HuH-7.5 (cell line): Measurements from ENCODE around the gene UROC1.
A peak's percentile ranks its signal among the peaks of the same experiment; 100 is the strongest.

Source experiments
- DNase-seq: peaks from one replicate; pipeline ENCODE4 v3.0.0; 2011; ENCODE audit warnings: low spot score

UROC1 gene

GRCh38 chr3:126494970-126495230 lies 22.7 kb downstream of the UROC1 start:
- no peak for DNase-seq

GRCh38 chr3:126494204-126494969 lies 23.2 kb downstream of the UROC1 start:
- no peak for DNase-seq

- no peak for DNase-seq
Measured at GRCh38 chr3:126493739-126494138, 23.8 kb downstream of the UROC1 start.

GRCh38 chr3:126493051-126493450 lies 24.5 kb downstream of the UROC1 start:
- no peak for DNase-seq

- DNase-seq: no peak
Measured at GRCh38 chr3:126491221-126492013, 26.2 kb downstream of the UROC1 start.

GRCh38 chr3:126490619-126491018 lies 27.0 kb downstream of the UROC1 start:
- DNase-seq: peak; percentile 55

GRCh38 chr3:126488886-126489569 lies 28.5 kb downstream of the UROC1 start:
- no peak for DNase-seq

- DNase-seq: no peak
Measured at GRCh38 chr3:126488185-126488584, 29.4 kb downstream of the UROC1 start.

GRCh38 chr3:126487151-126487771 lies 30.3 kb downstream of the UROC1 start:
- DNase-seq: no peak

GRCh38 chr3:126486360-126486847 lies 31.2 kb downstream of the UROC1 start:
- DNase-seq: no peak

- no peak for DNase-seq
Measured at GRCh38 chr3:126485956-126486355, 31.6 kb downstream of the UROC1 start.

- no peak for DNase-seq
Measured at GRCh38 chr3:126485176-126485897, 32.2 kb downstream of the UROC1 start.

- no peak for DNase-seq
Measured at GRCh38 chr3:126484662-126485061, 32.9 kb downstream of the UROC1 start.

- DNase-seq: no peak
Measured at GRCh38 chr3:126484148-126484547, 33.4 kb downstream of the UROC1 start.

GRCh38 chr3:126483321-126483761 lies 34.2 kb downstream of the UROC1 start:
- no peak for DNase-seq

- no peak for DNase-seq
Measured at GRCh38 chr3:126482503-126483255, 34.9 kb downstream of the UROC1 start.

- DNase-seq: no peak
Measured at GRCh38 chr3:126481808-126482502, 35.6 kb downstream of the UROC1 start.

- no peak for DNase-seq
Measured at GRCh38 chr3:126480861-126481260, 36.7 kb downstream of the UROC1 start.

GRCh38 chr3:126480206-126480605 lies 37.4 kb downstream of the UROC1 start:
- no peak for DNase-seq

- DNase-seq: no peak
Measured at GRCh38 chr3:126479642-126480041, 37.9 kb downstream of the UROC1 start.
